ENCODE results near the gene ZFYVE16.

DNA sequence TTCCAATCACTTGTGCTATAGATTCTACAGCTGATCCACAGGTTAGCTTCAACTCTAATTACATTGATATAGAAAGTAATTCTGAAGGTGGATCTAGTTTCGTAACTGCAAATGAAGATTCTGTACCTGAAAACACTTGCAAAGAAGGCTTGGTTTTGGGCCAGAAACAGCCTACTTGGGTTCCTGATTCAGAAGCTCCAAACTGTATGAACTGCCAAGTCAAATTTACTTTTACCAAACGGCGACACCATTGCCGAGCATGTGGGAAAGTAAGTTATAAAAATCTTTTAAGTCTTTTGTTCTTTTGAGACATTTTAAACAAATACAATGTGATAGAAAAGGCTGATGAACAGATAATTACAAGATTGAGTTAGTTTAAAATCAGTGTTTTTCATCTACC lies 30.9 kb downstream of the ZFYVE16 start:
- TF ChIP-seq, protein P1, sequence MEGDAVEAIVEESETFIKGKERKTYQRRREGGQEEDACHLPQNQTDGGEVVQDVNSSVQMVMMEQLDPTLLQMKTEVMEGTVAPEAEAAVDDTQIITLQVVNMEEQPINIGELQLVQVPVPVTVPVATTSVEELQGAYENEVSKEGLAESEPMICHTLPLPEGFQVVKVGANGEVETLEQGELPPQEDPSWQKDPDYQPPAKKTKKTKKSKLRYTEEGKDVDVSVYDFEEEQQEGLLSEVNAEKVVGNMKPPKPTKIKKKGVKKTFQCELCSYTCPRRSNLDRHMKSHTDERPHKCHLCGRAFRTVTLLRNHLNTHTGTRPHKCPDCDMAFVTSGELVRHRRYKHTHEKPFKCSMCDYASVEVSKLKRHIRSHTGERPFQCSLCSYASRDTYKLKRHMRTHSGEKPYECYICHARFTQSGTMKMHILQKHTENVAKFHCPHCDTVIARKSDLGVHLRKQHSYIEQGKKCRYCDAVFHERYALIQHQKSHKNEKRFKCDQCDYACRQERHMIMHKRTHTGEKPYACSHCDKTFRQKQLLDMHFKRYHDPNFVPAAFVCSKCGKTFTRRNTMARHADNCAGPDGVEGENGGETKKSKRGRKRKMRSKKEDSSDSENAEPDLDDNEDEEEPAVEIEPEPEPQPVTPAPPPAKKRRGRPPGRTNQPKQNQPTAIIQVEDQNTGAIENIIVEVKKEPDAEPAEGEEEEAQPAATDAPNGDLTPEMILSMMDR (conservative IDR thresholded peaks at IDR 0.05) = no peak
- no peak for TF ChIP-seq ZFX (IDR thresholded peaks at IDR 0.05)

Measured in C4-2B (cell line).